Fibroblast of peridontal ligament (primary cell): ENCODE results near the gene BSND.

ENCODE experiments used
- DNase-seq: peaks from one replicate; pipeline ENCODE4 v3.0.0-alpha.2; 2010; ENCODE audit errors: extremely low read depth

Gene BSND

GRCh38 chr1:55045430-55045829, 46.7 kb downstream of the BSND start:
- no peak for DNase-seq

- DNase-seq: no peak
These were observed 48.1 kb downstream of the BSND start for GRCh38 chr1:55046871-55047270.

- no peak for DNase-seq
These were observed 48.9 kb downstream of the BSND start for GRCh38 chr1:55047611-55048010.

GRCh38 chr1:55048453-55049270, 49.9 kb downstream of the BSND start:
- no peak for DNase-seq

- DNase-seq: no peak
These were observed 50.7 kb downstream of the BSND start for GRCh38 chr1:55049271-55049913.

GRCh38 chr1:55049914-55050278, 51.2 kb downstream of the BSND start:
- DNase-seq: no peak

GRCh38 chr1:55050283-55050682, 51.5 kb downstream of the BSND start:
- peak; percentile 80 for DNase-seq

GRCh38 chr1:55051169-55051568, 52.4 kb downstream of the BSND start:
- no peak for DNase-seq

GRCh38 chr1:55051621-55052020, 52.9 kb downstream of the BSND start:
- DNase-seq: no peak

GRCh38 chr1:55052221-55053142, 53.7 kb downstream of the BSND start:
- no peak for DNase-seq

- no peak for DNase-seq
These were observed 54.7 kb downstream of the BSND start for GRCh38 chr1:55053265-55053954.

- DNase-seq: no peak
These were observed 55.7 kb downstream of the BSND start for GRCh38 chr1:55054396-55054795.

- peak; percentile 10 for DNase-seq
These were observed 56.5 kb downstream of the BSND start for GRCh38 chr1:55055084-55055882.

- no peak for DNase-seq
These were observed 57.4 kb downstream of the BSND start for GRCh38 chr1:55055951-55056631.

GRCh38 chr1:55056632-55056992, 57.9 kb downstream of the BSND start:
- DNase-seq: no peak

GRCh38 chr1:55057270-55057955, 58.7 kb downstream of the BSND start:
- no peak for DNase-seq

- DNase-seq: no peak
These were observed 59.2 kb downstream of the BSND start for GRCh38 chr1:55057956-55058298.

- no peak for DNase-seq
These were observed 60.8 kb downstream of the BSND start for GRCh38 chr1:55059302-55060132.
